GM18909 (cell line): ENCODE measurements around the gene PPWD1.
"Not testable (repeated sequence)": the region's sequence is repeated elsewhere in the genome, so short reads cannot be mapped to it uniquely, and the experiment has no call there.

Source experiments
- ATAC-seq: cut with Tn5 transposase; IDR thresholded peaks from one replicate; pipeline ENCODE4 v1.9.1; 2021; ENCODE audit warnings: mild to moderate bottlenecking; ENCODE audit not compliant: unreplicated experiment, poor library complexity

PPWD1 gene

DNA sequence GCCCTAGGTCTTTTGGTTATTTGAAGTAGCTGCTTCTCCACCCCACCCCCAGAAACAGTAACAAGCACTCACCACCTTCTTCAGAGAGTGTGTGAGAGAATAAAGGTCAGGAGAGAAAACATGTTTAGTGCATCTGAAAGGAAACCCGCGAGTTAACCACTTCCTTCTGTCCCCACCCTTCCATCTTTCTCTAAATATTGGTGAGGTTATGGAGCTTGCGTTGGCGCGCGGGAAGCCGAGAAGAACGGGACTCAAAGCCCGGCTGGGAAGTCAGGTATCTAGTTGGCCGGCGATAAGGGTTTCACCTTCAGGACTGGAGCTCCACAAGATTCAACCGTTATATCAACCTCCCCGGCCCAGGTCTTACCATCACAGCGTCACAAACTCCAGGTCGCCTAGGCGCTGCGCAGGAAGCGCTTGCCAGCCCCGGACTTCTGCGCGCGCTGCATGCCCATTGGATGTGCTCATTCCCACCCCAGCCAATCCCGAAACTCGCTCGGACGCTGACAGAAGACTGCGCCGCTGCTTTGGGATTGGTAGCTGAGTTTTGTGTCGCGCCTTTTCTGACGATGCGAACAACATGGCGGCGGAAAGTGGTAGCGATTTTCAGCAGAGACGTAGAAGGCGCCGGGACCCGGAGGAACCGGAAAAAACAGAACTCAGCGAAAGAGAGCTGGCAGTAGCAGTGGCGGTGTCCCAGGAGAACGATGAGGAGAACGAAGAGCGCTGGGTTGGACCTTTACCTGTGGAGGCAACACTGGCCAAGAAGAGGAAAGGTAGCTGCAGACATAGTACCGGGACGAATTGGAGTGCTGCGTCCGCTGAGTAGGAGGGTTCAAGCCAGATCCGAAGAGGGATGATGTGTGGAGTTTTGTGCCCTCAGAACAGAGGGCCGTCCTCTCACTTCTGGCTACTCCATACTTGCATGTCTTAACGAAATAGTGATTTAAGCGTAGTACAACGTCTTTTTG, at the start of gene PPWD1, which contains the start of gene CENPK:
TSS of gene PPWD1 (plus strand) at position 566 of the 971 bp plus-strand sequence. CDS start at position 581, 15 bp downstream.
TSS of gene CENPK (minus strand) at position 438 of the 971 bp plus-strand sequence. CDS start 8,261 bp downstream, outside the sequence.
- ATAC-seq, result peak; percentile 99

DNA sequence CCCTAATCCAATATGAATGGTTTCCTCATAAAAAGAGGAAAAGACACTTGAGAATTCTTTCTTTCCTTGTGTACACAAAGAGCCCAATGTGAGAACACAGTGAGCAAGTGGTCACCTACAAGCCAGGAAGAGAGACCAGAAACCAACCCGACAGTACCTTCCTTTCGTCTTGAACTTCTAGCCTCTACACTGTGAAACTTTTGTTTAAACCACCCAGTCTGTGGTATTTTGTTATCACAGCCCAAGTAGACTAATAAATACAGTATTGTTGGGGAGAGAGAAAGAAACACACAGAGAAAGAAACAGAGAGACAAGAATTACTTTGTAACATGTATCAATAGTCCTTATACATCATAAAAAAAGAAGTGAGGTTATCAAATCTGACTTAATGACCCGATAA, 37.4 kb upstream of the PPWD1 start:
- ATAC-seq, result no peak

DNA sequence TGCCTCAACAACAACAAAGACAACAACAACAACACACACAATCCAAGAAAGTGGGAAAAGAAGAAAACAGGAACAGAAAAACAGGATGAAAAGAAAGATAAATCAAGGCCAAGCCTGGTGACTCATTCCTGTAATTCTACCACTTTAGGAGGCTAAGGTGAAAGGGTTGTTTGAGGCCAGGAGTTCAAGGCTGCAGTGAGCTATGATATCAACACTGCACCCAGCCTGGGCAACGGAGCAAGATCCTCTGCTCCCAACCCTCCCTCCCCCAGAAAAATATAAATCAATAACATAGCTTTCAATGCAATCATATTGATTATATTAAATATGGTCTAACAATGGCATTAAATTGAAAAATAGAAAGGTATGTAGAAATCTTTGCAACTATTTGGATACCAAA, 32.2 kb upstream of the PPWD1 start:
- ATAC-seq, result no peak

DNA sequence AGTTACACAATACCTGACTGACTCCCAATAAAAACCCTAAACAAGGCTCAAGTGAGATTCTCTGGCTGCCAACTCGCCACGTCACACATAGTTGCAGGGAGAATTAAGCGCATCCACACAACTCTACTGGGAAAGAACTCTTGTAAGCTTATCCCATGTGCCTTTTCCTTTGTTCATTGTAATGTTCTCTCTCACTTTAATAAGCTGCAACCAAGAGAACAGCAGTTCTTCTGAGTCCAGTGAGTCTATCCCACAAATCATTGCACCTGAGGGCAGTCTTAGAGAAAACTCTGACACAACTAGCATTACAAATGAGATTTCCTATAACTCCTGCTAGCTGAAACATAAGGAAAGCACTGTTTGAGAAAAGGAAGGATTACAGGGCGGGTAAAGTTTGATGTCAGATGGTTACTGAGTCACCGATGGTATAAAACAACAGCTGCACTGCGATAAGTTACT, 27.5 kb upstream of the PPWD1 start:
- no peak for ATAC-seq

DNA sequence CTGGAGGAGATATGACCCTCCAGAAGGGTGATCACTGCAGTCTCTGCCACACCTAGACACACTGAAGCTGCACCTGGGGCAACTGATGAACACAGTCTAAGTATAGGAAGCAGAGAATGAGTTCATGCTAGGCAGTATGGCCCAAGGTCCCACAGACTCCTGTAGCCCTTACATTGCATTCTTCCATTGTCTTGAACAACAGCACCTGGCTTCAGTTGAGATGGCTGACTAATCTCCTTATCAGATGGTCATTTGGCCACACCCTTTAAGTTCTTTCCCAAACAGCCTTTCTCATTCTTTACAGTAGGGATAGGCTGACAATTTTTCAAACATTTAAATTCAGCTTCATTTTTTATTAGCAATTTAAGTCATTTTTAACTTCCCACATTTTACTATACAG, 23.3 kb upstream of the PPWD1 start:
- ATAC-seq, result no peak

DNA sequence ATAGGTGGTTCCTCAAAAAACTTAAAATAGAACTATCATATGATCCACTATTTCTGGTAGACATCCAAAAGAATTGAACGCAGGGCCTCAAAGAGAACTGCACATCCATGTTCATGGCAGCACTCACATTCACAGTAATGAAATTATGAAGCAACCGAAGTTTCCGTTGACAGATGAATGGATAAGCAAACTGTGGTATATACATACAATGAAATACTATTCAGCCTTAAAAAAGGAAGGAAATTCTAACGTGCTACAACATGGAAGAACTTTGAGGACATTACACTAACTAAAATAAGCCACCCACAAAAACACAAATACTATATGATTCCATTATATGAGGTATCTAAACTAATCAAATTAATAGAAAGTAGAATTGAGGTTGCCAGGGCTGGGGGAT, 18.6 kb upstream of the PPWD1 start:
- ATAC-seq, result no peak

DNA sequence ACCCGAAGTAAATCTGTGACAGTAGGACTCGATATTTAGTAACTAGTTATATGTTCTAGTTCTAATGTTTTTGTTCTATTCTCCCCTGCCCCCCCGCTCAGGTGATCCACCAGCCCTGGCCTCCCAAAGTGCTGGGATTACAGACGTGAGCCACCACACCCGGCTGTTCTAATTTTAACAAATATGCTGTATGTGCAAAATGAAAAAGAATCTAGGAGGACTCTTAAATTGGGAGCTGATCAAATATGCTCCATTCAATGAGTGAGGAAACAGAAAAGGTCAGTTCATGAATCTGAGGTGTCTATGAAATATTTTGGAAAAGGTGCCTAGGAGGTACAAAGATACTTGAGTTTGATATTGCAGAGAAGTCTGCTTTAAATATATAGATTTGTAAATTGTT, 17.0 kb upstream of the PPWD1 start:
- no peak for ATAC-seq

DNA sequence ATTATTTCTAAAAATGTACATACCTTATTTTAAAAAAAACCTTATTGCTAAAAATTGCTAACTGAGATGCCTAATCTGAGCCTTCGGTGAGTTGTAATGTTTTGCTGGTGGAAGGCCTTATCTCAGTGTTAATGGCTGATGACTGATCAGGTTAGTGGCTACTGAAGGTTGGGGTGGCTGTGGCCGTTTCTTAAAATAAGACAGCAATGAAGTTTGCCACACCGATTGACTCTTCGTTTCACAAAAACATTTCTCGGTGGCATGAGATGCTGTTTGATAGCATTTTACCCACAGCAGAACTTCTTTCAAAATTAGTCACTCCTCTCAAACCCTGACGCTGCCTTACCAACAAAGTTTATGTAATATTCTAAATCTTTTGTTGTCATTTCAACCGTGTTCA, 14.8 kb upstream of the PPWD1 start:
- ATAC-seq, result no peak

DNA sequence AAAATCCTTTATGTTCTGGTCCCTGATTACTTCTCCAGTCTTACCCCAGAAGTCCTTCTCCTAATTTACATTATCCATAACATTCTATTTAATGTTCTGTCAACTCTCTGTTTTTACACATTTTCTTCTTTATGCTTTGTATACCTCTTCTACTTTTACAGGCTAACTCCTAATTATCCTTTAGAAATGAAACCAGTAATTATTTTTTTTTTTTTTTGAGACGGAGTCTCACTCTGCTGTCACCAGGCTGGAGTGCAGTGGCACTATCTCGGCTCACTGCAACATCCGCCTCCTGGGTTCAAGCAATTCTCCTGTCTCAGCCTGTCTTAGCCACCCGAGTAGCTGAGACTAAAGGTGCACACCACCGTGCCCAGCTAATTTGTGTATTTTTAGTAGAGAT, 9.2 kb upstream of the PPWD1 start:
- no peak for ATAC-seq

DNA sequence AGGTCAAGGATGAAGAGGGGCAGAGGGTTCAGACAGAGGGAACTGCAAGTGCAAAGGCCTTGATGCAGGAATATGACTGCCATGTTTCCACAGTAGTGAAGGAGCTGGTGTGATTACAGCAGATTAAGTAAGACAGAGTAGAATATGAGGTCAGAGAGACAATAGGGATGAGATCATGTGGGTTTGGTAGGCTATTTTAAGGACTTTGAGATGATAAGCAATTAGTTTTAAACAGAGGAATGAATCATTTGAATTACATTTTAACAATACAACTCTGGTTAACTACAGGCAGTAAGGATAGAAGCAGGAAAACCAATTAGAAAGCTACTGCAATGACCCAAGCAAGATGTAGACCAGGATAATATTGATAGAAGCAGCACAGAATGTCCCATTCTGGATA, 7.8 kb upstream of the PPWD1 start:
- no peak for ATAC-seq

DNA sequence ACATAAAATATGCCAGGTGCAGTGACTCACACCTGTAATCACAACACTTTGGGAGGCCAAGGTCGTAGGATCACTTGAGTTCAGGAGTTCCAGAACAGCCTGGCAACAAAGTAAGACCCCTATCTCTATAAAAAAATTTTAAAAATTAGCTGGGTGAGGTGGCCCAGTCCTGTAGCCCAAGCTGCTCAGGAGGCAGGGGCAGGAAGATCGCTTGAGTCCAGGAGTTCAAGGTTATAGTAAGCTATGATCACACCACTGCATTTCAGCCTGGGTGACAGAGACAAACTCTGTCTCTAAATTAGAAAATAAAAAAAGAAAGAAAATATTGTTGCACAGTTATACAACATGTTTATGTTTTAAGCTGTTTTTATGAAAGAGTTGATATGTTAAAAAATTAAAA, 6.9 kb upstream of the PPWD1 start:
- ATAC-seq, result no peak

DNA sequence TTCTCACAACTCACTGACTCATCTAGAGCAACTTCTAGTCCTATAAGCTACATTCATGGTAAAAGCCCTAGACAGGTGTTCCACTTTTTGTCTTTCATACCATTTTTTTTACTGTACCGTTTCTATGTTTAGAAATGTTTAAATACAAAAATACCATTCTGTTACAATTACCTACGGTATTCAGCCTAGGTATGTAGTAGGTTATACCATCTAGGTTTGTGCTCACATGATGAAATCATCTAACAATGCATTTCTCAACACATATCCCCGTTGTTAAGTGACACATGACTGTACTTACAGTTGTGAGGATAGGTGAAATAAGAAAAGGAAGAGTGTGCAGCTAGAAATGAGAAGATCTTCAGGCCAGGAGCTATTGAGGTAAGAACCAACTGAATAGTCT, 6.4 kb upstream of the PPWD1 start:
- ATAC-seq, result no peak

DNA sequence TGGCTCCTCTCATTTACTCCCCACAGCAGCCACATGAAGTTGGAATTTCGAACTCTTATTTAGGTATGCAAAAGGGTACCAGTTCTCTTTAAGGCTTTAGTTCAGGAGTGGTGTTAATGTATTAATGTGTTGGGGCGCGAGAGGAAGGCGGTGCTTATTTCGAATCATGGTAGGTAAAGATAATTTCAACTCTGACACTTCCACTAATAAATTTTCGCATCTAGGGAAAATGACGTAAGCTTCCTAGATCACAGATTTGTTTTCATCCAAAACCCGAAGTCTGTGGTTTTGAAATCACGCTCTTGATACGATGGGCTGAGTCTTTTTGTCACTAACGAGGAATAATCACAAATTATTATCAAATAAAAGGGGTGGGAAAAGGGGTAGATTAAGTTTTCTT, 681 bp downstream of the PPWD1 start:
- ATAC-seq, result no peak

DNA sequence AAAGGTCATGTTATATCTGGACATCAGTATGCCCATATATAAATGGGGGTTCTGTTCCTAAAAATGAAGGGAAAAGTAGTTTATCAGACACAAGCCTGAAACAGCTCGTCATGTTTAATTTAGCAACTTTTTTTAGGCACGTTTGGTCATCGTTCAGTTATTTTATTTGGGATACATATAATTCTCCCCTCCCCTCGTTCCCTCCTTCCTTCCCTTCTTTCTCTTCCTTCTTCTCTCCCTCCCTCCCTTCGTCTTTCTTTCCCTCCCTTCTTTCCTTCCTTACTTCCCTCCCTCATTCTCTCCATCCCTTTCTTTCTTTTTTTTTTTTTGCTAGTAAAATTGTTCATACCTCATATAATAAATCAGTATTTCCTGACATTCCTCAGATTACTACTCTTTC, 3.4 kb downstream of the PPWD1 start:
- ATAC-seq, result no peak

DNA sequence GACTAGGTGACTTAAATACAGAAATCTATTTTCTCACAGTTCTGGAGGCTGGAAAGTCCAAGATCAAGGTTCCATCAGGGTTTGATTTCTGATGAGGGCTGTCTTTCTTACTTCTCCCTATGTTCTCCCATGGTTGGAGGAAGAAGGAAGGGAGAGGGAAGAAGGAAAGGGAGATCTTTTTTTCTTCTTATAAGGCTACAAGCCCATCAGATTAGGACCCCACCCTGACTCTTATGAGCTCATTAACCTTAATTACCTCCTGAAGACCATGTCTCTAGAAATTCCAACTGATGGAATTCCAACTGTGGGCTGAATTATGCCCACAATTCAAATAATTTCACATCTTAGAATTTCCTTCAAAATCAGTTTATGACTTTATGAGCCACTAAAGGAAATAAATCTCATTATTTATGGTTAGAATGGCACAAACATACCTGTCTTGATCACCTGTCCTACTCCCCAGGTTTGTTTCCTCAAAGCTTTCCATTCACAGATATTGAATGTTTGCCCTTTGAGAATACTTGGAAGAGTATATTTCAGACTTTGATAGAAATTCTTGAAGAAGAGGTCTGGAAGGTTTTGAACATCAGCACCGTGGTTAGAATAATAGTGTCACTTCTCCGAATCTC, 7.6 kb downstream of the PPWD1 start:
- ATAC-seq, result no peak

DNA sequence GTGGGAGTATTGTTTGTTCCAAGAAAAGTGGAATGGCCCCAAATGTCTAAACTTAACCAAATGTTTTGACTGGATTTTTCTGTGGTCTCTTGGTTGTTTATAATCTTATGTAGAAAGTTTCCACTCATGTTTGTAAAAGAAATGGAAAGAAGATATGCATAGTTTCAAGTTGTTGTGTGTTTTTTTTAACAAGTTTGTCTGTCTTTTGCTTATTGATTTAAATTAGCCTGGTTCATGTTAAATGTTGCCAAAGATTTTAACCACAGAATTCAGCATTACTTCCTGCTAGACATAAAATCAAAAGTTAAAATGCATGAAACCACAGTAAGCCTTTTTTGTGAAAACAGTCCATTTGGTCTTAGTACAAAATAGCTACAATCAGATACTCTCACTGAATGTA, 14.0 kb downstream of the PPWD1 start:
- ATAC-seq, result no peak

DNA sequence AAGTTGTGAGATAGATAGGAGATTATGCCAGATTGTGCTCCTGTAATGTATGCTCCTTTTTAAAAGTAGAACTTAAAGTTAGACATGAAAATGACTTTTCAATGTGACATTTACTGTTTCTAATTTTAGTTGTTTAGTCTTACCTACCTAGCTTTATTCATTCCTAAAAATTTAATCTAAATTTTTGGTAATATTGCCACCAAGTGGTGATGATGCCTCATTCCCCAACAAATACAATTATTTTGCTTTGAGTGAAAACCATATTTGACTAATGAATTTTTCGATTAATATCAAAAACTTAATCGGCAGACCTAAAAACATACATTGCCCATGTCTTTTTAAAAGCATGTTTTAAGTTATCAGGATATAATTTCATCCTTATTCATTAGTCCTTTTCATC, 25.6 kb downstream of the PPWD1 start:
- no peak for ATAC-seq

DNA sequence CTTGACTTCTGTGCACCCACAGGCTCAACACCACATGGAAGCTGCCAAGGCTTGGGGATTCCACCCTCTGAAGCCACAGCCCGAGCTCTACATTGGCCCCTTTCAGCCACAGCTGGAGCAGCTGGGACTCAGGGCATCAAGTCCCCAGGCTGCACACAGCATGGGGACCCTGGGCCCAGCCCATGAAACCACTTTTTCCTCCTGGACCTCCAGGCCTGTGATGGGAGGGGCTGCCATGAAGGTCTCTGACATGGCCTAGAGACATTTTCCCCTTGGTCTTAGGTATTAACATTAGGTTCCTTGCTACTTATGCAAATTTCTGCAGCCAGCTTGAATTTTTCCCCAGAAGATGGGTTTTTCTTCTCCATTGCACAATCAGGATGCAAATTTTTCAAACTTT, 38.7 kb downstream of the PPWD1 start:
- not testable (repeated sequence) for ATAC-seq

DNA sequence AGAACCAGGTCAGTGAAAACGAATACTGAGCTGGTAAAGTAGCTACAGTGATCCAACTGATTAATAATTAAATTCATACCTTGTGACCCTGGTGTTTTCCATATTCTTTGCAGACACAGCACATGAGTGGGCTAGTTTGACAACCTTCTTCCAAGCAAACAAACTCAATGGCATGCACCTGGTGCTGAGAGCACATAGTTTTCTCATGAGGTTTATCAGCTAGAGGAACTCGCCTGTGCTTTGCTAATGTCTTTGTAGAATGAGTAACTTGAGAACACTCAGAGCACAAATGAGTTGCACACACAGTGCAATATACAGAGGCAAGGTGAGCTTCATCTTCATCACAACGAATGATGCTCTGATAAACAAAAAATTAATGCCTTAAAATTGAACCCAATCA, 48.4 kb downstream of the PPWD1 start:
- ATAC-seq, result no peak

DNA sequence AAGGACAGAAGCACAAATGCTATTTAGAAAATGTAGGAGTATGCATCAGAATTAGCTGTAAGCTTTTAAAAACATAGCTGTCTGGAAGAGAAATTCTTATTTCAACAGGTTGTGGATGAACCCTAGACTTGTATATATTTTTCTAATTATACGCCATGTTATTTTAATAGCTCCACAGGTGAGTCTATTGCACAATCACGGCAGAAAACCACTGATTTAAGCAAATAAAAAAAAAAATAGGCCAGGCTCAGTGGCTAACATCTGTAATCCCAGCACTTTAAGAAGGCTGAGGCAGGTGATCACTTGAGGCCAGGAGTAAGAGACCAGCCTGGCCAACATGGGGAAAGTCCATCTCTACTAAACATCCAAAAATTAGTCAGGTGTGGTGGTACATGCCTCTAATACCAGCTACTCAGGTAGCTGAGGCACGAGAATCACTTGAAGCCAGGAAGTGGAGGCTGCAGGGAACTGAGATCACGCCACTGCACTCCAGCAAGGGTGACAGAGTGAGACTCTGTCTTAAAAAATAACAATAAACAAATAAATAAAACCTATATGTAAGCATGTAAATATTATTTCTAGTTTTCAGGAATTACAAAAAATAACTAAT, 49.3 kb downstream of the PPWD1 start:
- ATAC-seq, result no peak

DNA sequence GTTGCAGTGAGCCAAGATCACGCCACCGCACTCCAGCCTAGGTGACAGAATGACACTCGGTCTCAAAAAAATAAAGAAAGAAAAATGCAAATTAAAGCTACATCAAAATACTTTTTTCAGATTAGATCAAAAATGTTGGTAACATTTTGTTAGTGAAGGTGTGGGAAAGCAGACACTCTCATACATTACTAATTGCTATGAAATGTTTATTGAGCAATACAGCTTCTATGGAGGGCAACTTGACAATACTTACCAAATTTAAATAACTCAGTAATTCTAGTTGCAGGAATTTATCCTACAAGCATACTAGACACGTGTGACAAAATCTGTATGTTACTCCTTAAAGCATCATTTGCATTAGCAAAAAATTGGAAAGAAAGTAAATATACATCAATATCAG, 56.9 kb downstream of the PPWD1 start:
- ATAC-seq, result no peak
